Thymus (tissue), 11 donors: ENCODE results near the gene PLCD1. TPM values are rescaled to one million over a fixed set of nuclear protein-coding genes. Genes with fewer than 3 reads are reported as not detected.
"Not testable (repeated sequence)": the region's sequence is repeated elsewhere in the genome, so short reads cannot be mapped to it uniquely, and the experiment has no call there.

ENCODE experiments used
- DNase-seq, 9 donors: peaks; one replicate each; pipeline ENCODE4 v3.0.0-alpha.2; 2013; ENCODE audit warnings: low spot score in 9 of 9, low read depth in 6 of 9, missing footprints in 1 of 9
- H3K27ac ChIP-seq, 2 donors: one replicate each; pipeline ENCODE4 v1.5.1; 2013; ENCODE audit warnings: control low read depth in 1 of 2, low read depth in 1 of 2, low read length in 1 of 2, mild to moderate bottlenecking in 1 of 2, moderate library complexity in 1 of 2
- H3K27me3 ChIP-seq, 2 donors: one replicate each; pipeline ENCODE4 v1.5.1; 2013; ENCODE audit warnings: low read length in 1 of 2; ENCODE audit not compliant: control insufficient read depth in 2 of 2, insufficient read depth in 1 of 2
- H3K36me3 ChIP-seq, 2 donors: one replicate each; pipeline ENCODE4 v1.5.1; 2013; ENCODE audit warnings: low read length in 1 of 2, mild to moderate bottlenecking in 1 of 2, moderate library complexity in 1 of 2; ENCODE audit not compliant: control insufficient read depth in 2 of 2, insufficient read depth in 2 of 2
- H3K4me1 ChIP-seq, 2 donors: one replicate each; pipeline ENCODE4 v1.5.1; 2013; ENCODE audit warnings: low read length in 2 of 2; ENCODE audit not compliant: control insufficient read depth in 2 of 2, insufficient read depth in 2 of 2
- H3K4me3 ChIP-seq, 2 donors: one replicate each; pipeline ENCODE4 v1.5.1; 2013; ENCODE audit warnings: low read length in 2 of 2, control low read depth in 1 of 2, mild to moderate bottlenecking in 1 of 2
- H3K9me3 ChIP-seq, 2 donors: one replicate each; pipeline ENCODE4 v1.5.1; 2013; ENCODE audit warnings: low read length in 1 of 2, mild to moderate bottlenecking in 1 of 2; ENCODE audit not compliant: control insufficient read depth in 2 of 2, insufficient read depth in 1 of 2
- WGBS: extraction: QIAGEN DNeasy Blood & Tissue Kit; methylation state at CpG from one replicate; pipeline ENCODE4 v1.1.7; 2013; 5-methylcytosine and 5-hydroxymethylcytosine counted together
- polyA plus RNA-seq: library from polyadenylated mRNA; stranded (reverse); fragments of 200-250 nt; gene quantifications from one replicate; pipeline ENCODE4 v1.2.3, GENCODE V29; 2013
- total RNA-seq: library from RNA; stranded (reverse); fragments of 120-200 nt; gene quantifications from one replicate; pipeline ENCODE4 v1.2.4, GENCODE V29; 2013
- donor health status: healthy.

Gene PLCD1
- total and polyA plus RNA-seq, 2 donors, result 16.3 to 23.8 TPM

- H3K9me3 ChIP-seq, result peaks cover 0 to 3% of the 10 kb centered on the region in 2 donors
- no peak for DNase-seq
- H3K4me1 ChIP-seq, result peaks cover 11 to 33% of the 10 kb centered on the region in 2 donors
- H3K4me3 ChIP-seq, result peak overlapping the region; percentile 52 to 82
- peak overlapping the region; percentile 62 to 86 for H3K27ac ChIP-seq
- 73% methylated on average over 6 of the region's 6 CpGs for WGBS
- H3K27me3 ChIP-seq, result no peaks in the 10 kb centered on the region
- H3K36me3 ChIP-seq, result peaks cover 17 to 19% of the 10 kb centered on the region in 2 donors
Measured at GRCh38 chr3:37993460-37993819, 36.0 kb downstream of the PLCD1 start.

GRCh38 chr3:37993067-37993455 is 36.4 kb downstream of the PLCD1 start:
- H3K9me3 ChIP-seq, result no peaks in the 10 kb centered on the region
- DNase-seq, result no peak
- H3K27me3 ChIP-seq, result no peaks in the 10 kb centered on the region
- WGBS, result 95% methylated on average over 8 of the region's 8 CpGs
- H3K4me3 ChIP-seq, result no peak overlapping the region
- no peak overlapping the region for H3K27ac ChIP-seq
- peaks cover 8 to 29% of the 10 kb centered on the region in 2 donors for H3K4me1 ChIP-seq
- peaks cover 17 to 18% of the 10 kb centered on the region in 2 donors for H3K36me3 ChIP-seq

GRCh38 chr3:37992271-37993066 is 37.0 kb downstream of the PLCD1 start:
- WGBS, result 97% methylated on average over 9 of the region's 9 CpGs
- Histone ChIP-seq H3K27me3 (no peaks in the 10 kb centered on the region), H3K36me3 (peaks cover 12% of the 10 kb centered on the region in 2 donors), H3K4me3 (no peak overlapping the region), H3K4me1 (peaks cover 7 to 26% of the 10 kb centered on the region in 2 donors), H3K27ac (no peak overlapping the region), H3K9me3 (no peaks in the 10 kb centered on the region)
- DNase-seq, result no peak

- no peak for DNase-seq
- H3K27ac ChIP-seq, result no peak overlapping the region
- peaks cover 6 to 11% of the 10 kb centered on the region in 2 donors for H3K36me3 ChIP-seq
- H3K4me3 ChIP-seq, result no peak overlapping the region
- H3K27me3 ChIP-seq, result no peaks in the 10 kb centered on the region
- H3K4me1 ChIP-seq, result peaks cover 7 to 25% of the 10 kb centered on the region in 2 donors
- H3K9me3 ChIP-seq, result no peaks in the 10 kb centered on the region
- 95% methylated on average over 7 of the region's 7 CpGs for WGBS
Measured at GRCh38 chr3:37991823-37992222, 37.6 kb downstream of the PLCD1 start.

GRCh38 chr3:37991109-37991508 is 38.3 kb downstream of the PLCD1 start:
- Histone ChIP-seq H3K9me3 (no peaks in the 10 kb centered on the region), H3K4me3 (no peak overlapping the region), H3K27me3 (no peaks in the 10 kb centered on the region), H3K4me1 (peaks cover 5 to 22% of the 10 kb centered on the region in 2 donors), H3K27ac (no peak overlapping the region), H3K36me3 (peaks cover under 1 to 6% of the 10 kb centered on the region in 2 donors)
- 89% methylated on average over 6 of the region's 6 CpGs for WGBS
- no peak for DNase-seq

GRCh38 chr3:37990527-37990926 is 38.9 kb downstream of the PLCD1 start, which contains the start of gene VILL:
TSS of gene VILL (plus strand) at chr3:37990786. CDS start at chr3:37993673, 2,887 bp downstream.
- H3K27me3 ChIP-seq, result no peaks in the 10 kb centered on the region
- no peak within 1 kb of the TSS for H3K4me3 ChIP-seq
- 94% methylated on average over 10 of the region's 10 CpGs for WGBS
- H3K9me3 ChIP-seq, result no peaks in the 10 kb centered on the region
- DNase-seq, result no peak
- peaks cover 5 to 16% of the 10 kb centered on the region in 2 donors for H3K4me1 ChIP-seq
- no peak within 1 kb of the TSS for H3K27ac ChIP-seq
- H3K36me3 ChIP-seq, result peaks cover 0 to 3% of the 10 kb centered on the region in 2 donors

- no peaks in the 10 kb centered on the region for H3K27me3 ChIP-seq
- no peaks in the 10 kb centered on the region for H3K36me3 ChIP-seq
- no peak for DNase-seq
- 94% methylated on average over 7 of the region's 7 CpGs for WGBS
- H3K4me3 ChIP-seq, result no peak overlapping the region
- H3K4me1 ChIP-seq, result peaks cover 2 to 12% of the 10 kb centered on the region in 2 donors
- H3K27ac ChIP-seq, result no peak overlapping the region
- no peaks in the 10 kb centered on the region for H3K9me3 ChIP-seq
Measured at GRCh38 chr3:37989821-37990480, 39.5 kb downstream of the PLCD1 start.

- H3K4me3 ChIP-seq, result no peak overlapping the region
- no peaks in the 10 kb centered on the region for H3K36me3 ChIP-seq
- H3K27me3 ChIP-seq, result no peaks in the 10 kb centered on the region
- H3K27ac ChIP-seq, result no peak overlapping the region
- 93% methylated on average over 15 of the region's 15 CpGs for WGBS
- peaks cover 0 to 12% of the 10 kb centered on the region in 2 donors for H3K4me1 ChIP-seq
- no peak for DNase-seq
- no peaks in the 10 kb centered on the region for H3K9me3 ChIP-seq
Measured at GRCh38 chr3:37988931-37989525, 40.4 kb downstream of the PLCD1 start.

- H3K36me3 ChIP-seq, H3K9me3 ChIP-seq, DNase-seq, H3K27ac ChIP-seq, H3K27me3 ChIP-seq, H3K4me1 ChIP-seq, H3K4me3 ChIP-seq: not testable (repeated sequence)
- 98% methylated on average over 10 of the region's 10 CpGs for WGBS
Measured at GRCh38 chr3:37988376-37988775, 41.1 kb downstream of the PLCD1 start.
